CD14-positive monocyte (primary cell): Measurements from ENCODE around the gene MAML3. TPM values are rescaled to one million over a fixed set of nuclear protein-coding genes. Genes with fewer than 3 reads are reported as not detected.

Experiments
- DNase-seq, 3 donors: peaks; one replicate each; pipeline ENCODE4 v3.0.0-alpha.2; 2011 to 2022
- H2AFZ ChIP-seq: 2 replicates; pipeline ENCODE4 v1.6.0; 2012; ENCODE audit warnings: mild to moderate bottlenecking, low read depth, low read length, inconsistent platforms; ENCODE audit not compliant: insufficient read depth, poor library complexity, severe bottlenecking
- H3K27ac ChIP-seq, 2 donors: 1 replicate in 1 of 2; 2 replicates in 1 of 2; pipeline ENCODE4 v1.5.1; 2012 to 2013; ENCODE audit warnings: low read length in 2 of 2, control low read depth in 1 of 2, inconsistent platforms in 1 of 2, low read depth in 1 of 2, mild to moderate bottlenecking in 1 of 2
- H3K27me3 ChIP-seq, 2 donors: one replicate each; pipeline versions ENCODE4 v1.6.0 to v1.6.1; 2011 to 2013; ENCODE audit warnings: low read length in 2 of 2; ENCODE audit not compliant: control insufficient read depth in 2 of 2, insufficient read depth in 2 of 2
- H3K36me3 ChIP-seq, 2 donors: replicated peaks in 1 of 2; 1 replicate in 1 of 2; 2 replicates in 1 of 2; pipeline versions ENCODE4 v1.5.1 to v1.6.1; 2012 to 2013; ENCODE audit warnings: low read length in 2 of 2, control low read depth in 1 of 2, inconsistent platforms in 1 of 2, mild to moderate bottlenecking in 1 of 2; ENCODE audit not compliant: insufficient read depth in 2 of 2, control insufficient read depth in 1 of 2
- H3K4me1 ChIP-seq, 2 donors: 1 replicate in 1 of 2; 2 replicates in 1 of 2; pipeline versions ENCODE4 v1.5.1 to v1.6.1; 2012 to 2013; ENCODE audit warnings: low read length in 2 of 2, control low read depth in 1 of 2, inconsistent platforms in 1 of 2, mild to moderate bottlenecking in 1 of 2, moderate library complexity in 1 of 2; ENCODE audit not compliant: insufficient read depth in 2 of 2, control insufficient read depth in 1 of 2
- H3K4me2 ChIP-seq: replicated peaks from 2 replicates; pipeline ENCODE3; 2012; ENCODE audit warnings: low read length, moderate library complexity, mild to moderate bottlenecking; ENCODE audit not compliant: poor library complexity, severe bottlenecking; ENCODE audit errors: extremely low read depth
- H3K4me3 ChIP-seq, 3 experiments: fragments of 200-600 bp in 1 of 3; sonication (generic) in 1 of 3; replicated peaks in 1 of 3; 1 replicate in 2 of 3; 2 replicates in 1 of 3; pipeline ENCODE4 v1.5.1; 2011 to 2013; ENCODE audit warnings: low read length in 3 of 3, mild to moderate bottlenecking in 3 of 3, control low read depth in 2 of 3, low read depth in 2 of 3, inconsistent platforms in 1 of 3, moderate library complexity in 1 of 3
- H3K79me2 ChIP-seq: 2 replicates; pipeline ENCODE4 v1.6.0; 2012; ENCODE audit warnings: mild to moderate bottlenecking, control low read depth, inconsistent platforms, low read length, moderate library complexity; ENCODE audit not compliant: insufficient read depth
- H3K9ac ChIP-seq: 2 replicates; pipeline ENCODE4 v1.6.0; 2017; ENCODE audit warnings: low read length, mild to moderate bottlenecking; ENCODE audit not compliant: insufficient read depth, poor library complexity, severe bottlenecking
- H3K9me3 ChIP-seq, 2 donors: replicated peaks in 1 of 2; 1 replicate in 1 of 2; 2 replicates in 1 of 2; pipeline versions ENCODE4 v1.5.1 to v1.6.1; 2012 to 2013; ENCODE audit warnings: low read length in 2 of 2, control low read depth in 1 of 2; ENCODE audit not compliant: control insufficient read depth in 1 of 2, insufficient read depth in 1 of 2
- H4K20me1 ChIP-seq: 2 replicates; pipeline ENCODE4 v1.6.0; 2012; ENCODE audit warnings: mild to moderate bottlenecking, low read length, control low read depth, moderate library complexity; ENCODE audit not compliant: insufficient read depth
- H3K27ac Mint-ChIP-seq, 7 donors: one replicate each; pipeline ENCODE4 v1.8.0; 2020; ENCODE audit warnings: mild to moderate bottlenecking in 7 of 7, mixed read lengths in 7 of 7, moderate library complexity in 6 of 7, inconsistent platforms in 2 of 7
- H3K27me3 Mint-ChIP-seq, 3 donors: one replicate each; pipeline ENCODE4 v1.8.0; 2021 to 2022; ENCODE audit warnings: low read depth in 3 of 3, mild to moderate bottlenecking in 3 of 3, mixed read lengths in 3 of 3, moderate library complexity in 3 of 3, inconsistent platforms in 1 of 3
- H3K36me3 Mint-ChIP-seq, 2 donors: one replicate each; pipeline ENCODE4 v1.8.0; 2020; ENCODE audit warnings: mixed read lengths in 2 of 2, inconsistent platforms in 1 of 2, mild to moderate bottlenecking in 1 of 2
- H3K4me1 Mint-ChIP-seq: one replicate; pipeline ENCODE4 v1.8.0; 2020; ENCODE audit warnings: mild to moderate bottlenecking, mixed read lengths
- H3K4me3 Mint-ChIP-seq, 2 donors: one replicate each; pipeline ENCODE4 v1.8.0; 2020; ENCODE audit warnings: mild to moderate bottlenecking in 2 of 2, mixed read lengths in 2 of 2, moderate library complexity in 1 of 2
- H3K9me3 Mint-ChIP-seq, 7 donors: one replicate each; pipeline ENCODE4 v1.8.0; 2020 to 2022; ENCODE audit warnings: mixed read lengths in 7 of 7, mild to moderate bottlenecking in 6 of 7, moderate library complexity in 6 of 7, inconsistent platforms in 2 of 7
- CTCF ChIP-seq: fragments of 200-600 bp; IDR thresholded peaks from one replicate; pipeline ENCODE4 v1.8.0; 2022; ENCODE audit warnings: antibody characterized with exemption, mild to moderate bottlenecking
- WGBS: methylation state at CpG from one replicate; pipeline ENCODE4 v1.1.5; 2013; ENCODE audit warnings: missing lambda C conversion rate; ENCODE audit not compliant: insufficient coverage; 5-methylcytosine and 5-hydroxymethylcytosine counted together
- intact Hi-C, 2 donors: fragments of 100-400 bp; cut with micrococcal nuclease; formaldehyde crosslinking; loops; one replicate each; pipeline versions ENCODE4 v1.15.0 to v1.15.1; 2023
- polyA plus RNA-seq, 3 donors: library from polyadenylated mRNA; depleted of rRNA in 1 of 3; unstranded in 2 of 3; stranded (reverse) in 1 of 3; fragments of 300-500 nt in 2 of 3; fragments of >200 nt in 1 of 3; fragmentation: Illumina TruSeq in 2 of 3; gene quantifications; 1 replicate in 2 of 3; 2 replicates in 1 of 3; pipeline ENCODE4 v1.2.3, GENCODE V29; 2012 to 2021

Gene MAML3
- polyA plus RNA-seq, 3 donors = 1.5 to 6.5 (median 2.3) TPM

GRCh38 chr4:140046543-140046942 lies 107.4 kb downstream of the MAML3 start:
- H3K9me3 Mint-ChIP-seq = no peaks in the 10 kb centered on the region
- no peak for TF ChIP-seq CTCF
- WGBS = 0% methylated on average over 2 of the region's 6 CpGs
- Histone ChIP-seq H3K9ac (no peak overlapping the region), H3K4me3 (no peak overlapping the region), H3K4me2 (peak overlapping the region; percentile 9), H3K79me2 (peaks cover 70% of the 10 kb centered on the region), H4K20me1 (peaks cover 10% of the 10 kb centered on the region), H3K27ac (peak overlapping the region in 1 of 2 donors; percentile 61), H3K4me1 (peaks cover 51 to 67% of the 10 kb centered on the region in 2 donors), H3K36me3 (no peaks in the 10 kb centered on the region), H3K27me3 (no peaks in the 10 kb centered on the region), H2AFZ (no peak overlapping the region), H3K9me3 (no peaks in the 10 kb centered on the region)
- H3K4me3 Mint-ChIP-seq = no peak overlapping the region
- peaks cover 0 to 1% (median 0%) of the 10 kb centered on the region in 3 donors for H3K27me3 Mint-ChIP-seq
- peak overlapping the region; percentile 1 to 80 (median 58) for H3K27ac Mint-ChIP-seq
- DNase-seq = peak in 2 of 3 donors; percentile 32 to 44
- intact Hi-C loops = no loop called here
- H3K4me1 Mint-ChIP-seq = peaks cover 73% of the 10 kb centered on the region
- no peaks in the 10 kb centered on the region for H3K36me3 Mint-ChIP-seq

- no CpG with 5 or more reads among the region's 3 CpGs for WGBS
- Mint-ChIP-seq H3K9me3 (no peaks in the 10 kb centered on the region), H3K4me3 (no peak overlapping the region), H3K27me3 (peaks cover 0 to 1% (median 0%) of the 10 kb centered on the region in 3 donors), H3K27ac (peak overlapping the region; percentile 13 to 80 (median 60)), H3K4me1 (peaks cover 76% of the 10 kb centered on the region), H3K36me3 (no peaks in the 10 kb centered on the region)
- H3K4me2 ChIP-seq = no peak overlapping the region
- TF ChIP-seq CTCF = no peak
- no peaks in the 10 kb centered on the region for H3K36me3 ChIP-seq
- H3K4me1 ChIP-seq = peaks cover 51 to 67% of the 10 kb centered on the region in 2 donors
- H3K9me3 ChIP-seq = no peaks in the 10 kb centered on the region
- H3K27ac ChIP-seq = peak overlapping the region in 1 of 2 donors; percentile 61
- H3K4me3 ChIP-seq = no peak overlapping the region
- H4K20me1 ChIP-seq = peaks cover 10% of the 10 kb centered on the region
- no peak for DNase-seq
- H3K9ac ChIP-seq = no peak overlapping the region
- H3K27me3 ChIP-seq = no peaks in the 10 kb centered on the region
- H3K79me2 ChIP-seq = peaks cover 68% of the 10 kb centered on the region
- H2AFZ ChIP-seq = no peak overlapping the region
- intact Hi-C loops = no loop called here
Measured at GRCh38 chr4:140046016-140046415, 108.0 kb downstream of the MAML3 start.
